Left lung (tissue), 10 donors: ENCODE data around the gene PHF8. TPM values are rescaled to one million over a fixed set of nuclear protein-coding genes. Genes with fewer than 3 reads are reported as not detected.

ENCODE experiments used
- ATAC-seq: fragments of 200-7000 bp; cut with Tn5 transposase; one replicate; pipeline ENCODE4 v1.9.1; 2020; ENCODE audit warnings: moderate library complexity
- DNase-seq, 4 donors: peaks; one replicate each; pipeline ENCODE4 v3.0.0-alpha.2; 2013 to 2020
- H3K27ac ChIP-seq, 2 donors: fragments of 200-600 bp; sonication (generic) in 1 of 2; one replicate each; pipeline versions ENCODE4 v1.5.0 to v1.8.0; 2020 to 2021
- H3K27me3 ChIP-seq, 2 donors: fragments of 200-600 bp; sonication (generic) in 1 of 2; one replicate each; pipeline versions ENCODE4 v1.5.0 to v1.8.0; 2020 to 2021
- H3K36me3 ChIP-seq, 2 donors: fragments of 200-600 bp; sonication (generic) in 1 of 2; one replicate each; pipeline versions ENCODE4 v1.5.0 to v1.8.0; 2020 to 2021
- H3K4me1 ChIP-seq, 2 donors: fragments of 200-600 bp; one replicate each; pipeline ENCODE4 v1.8.0; 2021
- H3K4me3 ChIP-seq, 2 donors: fragments of 200-600 bp; sonication (generic) in 1 of 2; one replicate each; pipeline versions ENCODE4 v1.5.0 to v1.8.0; 2020 to 2021; ENCODE audit warnings: mild to moderate bottlenecking in 1 of 2
- H3K9me3 ChIP-seq, 2 donors: fragments of 200-600 bp; sonication (generic) in 1 of 2; one replicate each; pipeline versions ENCODE4 v1.5.0 to v1.8.0; 2020 to 2021
- CTCF ChIP-seq, 2 donors: fragments of 200-600 bp; sonication (generic) in 1 of 2; IDR thresholded peaks; one replicate each; pipeline versions ENCODE4 v1.5.0 to v1.8.0; 2021; ENCODE audit warnings: antibody characterized with exemption in 2 of 2
- intact Hi-C, 2 donors: fragments of 100-400 bp; cut with DNase I; formaldehyde crosslinking; loops; one replicate each; pipeline versions ENCODE4 v1.11.2 to v1.14.2; 2022
- polyA plus RNA-seq, 6 donors: library from polyadenylated mRNA; unstranded; fragments of 120-200 nt; gene quantifications; one replicate each; pipeline ENCODE4 v1.2.1, GENCODE V29; 2013; ENCODE audit not compliant: insufficient read length in 6 of 6
- total RNA-seq, 2 donors: library from RNA; stranded (reverse); fragmentation: NEBNext Ultra II Directional; extraction: Animal tissue kit (Norgen Biotek cat#: 25700); gene quantifications; one replicate each; pipeline ENCODE4 v1.2.1, GENCODE V29; 2021
- donor health status: DM: no; HTN: yes; CAD: no.
- donor health status: DM: no; HTN: no; CAD: no.

Gene PHF8
- total and polyA plus RNA-seq, 8 donors = 19.9 to 31.5 (median 29.0) TPM

- Histone ChIP-seq H3K27me3 (no peaks in the 10 kb centered on the region), H3K9me3 (no peaks in the 10 kb centered on the region), H3K4me3 (no peak overlapping the region), H3K36me3 (peaks cover 0 to 10% of the 10 kb centered on the region in 2 donors), H3K4me1 (no peaks in the 10 kb centered on the region), H3K27ac (no peak overlapping the region)
- TF ChIP-seq CTCF (IDR thresholded peaks at IDR 0.05) = no peak
- DNase-seq = no peak
- ATAC-seq = no peak
- intact Hi-C loops = no loop called here
Observed at GRCh38 chrX:54089191-54089590, 44.9 kb upstream of the PHF8 start.

GRCh38 chrX:54087661-54088060, 43.4 kb upstream of the PHF8 start:
- no peak for TF ChIP-seq CTCF (IDR thresholded peaks at IDR 0.05)
- H3K36me3 ChIP-seq = peaks cover 0 to 10% of the 10 kb centered on the region in 2 donors
- DNase-seq (no peak), ATAC-seq (no peak)
- H3K27ac ChIP-seq = no peak overlapping the region
- H3K4me3 ChIP-seq = no peak overlapping the region
- intact Hi-C loops = no loop called here
- no peaks in the 10 kb centered on the region for H3K9me3 ChIP-seq
- H3K4me1 ChIP-seq = no peaks in the 10 kb centered on the region
- H3K27me3 ChIP-seq = no peaks in the 10 kb centered on the region

- Histone ChIP-seq H3K27me3 (no peaks in the 10 kb centered on the region), H3K36me3 (peaks cover 0 to 13% of the 10 kb centered on the region in 2 donors), H3K9me3 (no peaks in the 10 kb centered on the region), H3K4me3 (no peak overlapping the region), H3K27ac (no peak overlapping the region), H3K4me1 (no peaks in the 10 kb centered on the region)
- TF ChIP-seq CTCF (IDR thresholded peaks at IDR 0.05) = no peak
- intact Hi-C loops = no loop called here
- ATAC-seq (no peak), DNase-seq (no peak)
Observed at GRCh38 chrX:54085666-54086065, 41.4 kb upstream of the PHF8 start.

- Histone ChIP-seq H3K4me3 (no peak overlapping the region), H3K27me3 (no peaks in the 10 kb centered on the region), H3K9me3 (no peaks in the 10 kb centered on the region), H3K36me3 (peaks cover 0 to 11% of the 10 kb centered on the region in 2 donors), H3K4me1 (no peaks in the 10 kb centered on the region), H3K27ac (no peak overlapping the region)
- DNase-seq (no peak), ATAC-seq (no peak)
- intact Hi-C loops = no loop called here
- no peak for TF ChIP-seq CTCF (IDR thresholded peaks at IDR 0.05)
Observed at GRCh38 chrX:54076903-54077302, 32.6 kb upstream of the PHF8 start.

- intact Hi-C loops = no loop called here
- H3K36me3 ChIP-seq = peaks cover 0 to 2% of the 10 kb centered on the region in 2 donors
- H3K27me3 ChIP-seq = no peaks in the 10 kb centered on the region
- no peaks in the 10 kb centered on the region for H3K9me3 ChIP-seq
- no peak for DNase-seq
- ATAC-seq = no peak
- H3K4me3 ChIP-seq = no peak overlapping the region
- no peak for TF ChIP-seq CTCF (IDR thresholded peaks at IDR 0.05)
- no peaks in the 10 kb centered on the region for H3K4me1 ChIP-seq
- H3K27ac ChIP-seq = no peak overlapping the region
Observed at GRCh38 chrX:54074826-54075225, 30.6 kb upstream of the PHF8 start.
